ENCODE measurements around the gene SUGCT.

GRCh38 chr7:40400525-40400924 is 265.7 kb downstream of the SUGCT start:
- TF ChIP-seq CTCF (IDR thresholded peaks at IDR 0.05) (no peak), POLR2A (IDR thresholded peaks at IDR 0.05) (no peak)
